NCI-H146 treated with DMSO at 0.1 percent for 48 hours (cell line): ENCODE results near the gene CPT1B.
"Not testable (repeated sequence)": the region's sequence is repeated elsewhere in the genome, so short reads cannot be mapped to it uniquely, and the experiment has no call there.

Experiments
- DNase-seq: peaks from one replicate; lab custom pipeline; 2025; ENCODE audit not compliant: unreplicated experiment; lab: John Stamatoyannopoulos, UW

The CPT1B gene

GRCh38 chr22:50547263-50547985 lies 30.8 kb downstream of the CPT1B start:
- DNase-seq, result no peak

GRCh38 chr22:50546326-50547262 lies 31.6 kb downstream of the CPT1B start:
- DNase-seq, result no peak

GRCh38 chr22:50545522-50546325 lies 32.5 kb downstream of the CPT1B start, which contains the start of gene KLHDC7B:
Gene KLHDC7B (plus strand): TSS chr22:50545899. CDS start chr22:50546244, 345 bp downstream.
- no peak for DNase-seq

- no peak for DNase-seq
These were observed 33.4 kb downstream of the CPT1B start for GRCh38 chr22:50544746-50545253.

GRCh38 chr22:50544078-50544745 lies 34.0 kb downstream of the CPT1B start:
- DNase-seq, result peak; percentile 16

GRCh38 chr22:50542416-50542927 lies 35.8 kb downstream of the CPT1B start:
- DNase-seq, result no peak

GRCh38 chr22:50541667-50542026 lies 36.6 kb downstream of the CPT1B start:
- not testable (repeated sequence) for DNase-seq

- no peak for DNase-seq
These were observed 37.8 kb downstream of the CPT1B start for GRCh38 chr22:50540381-50540780.

- DNase-seq, result no peak
These were observed 40.5 kb downstream of the CPT1B start for GRCh38 chr22:50537765-50538164.

GRCh38 chr22:50536226-50536625 lies 42.0 kb downstream of the CPT1B start:
- no peak for DNase-seq

GRCh38 chr22:50535113-50535512 lies 43.1 kb downstream of the CPT1B start:
- DNase-seq, result no peak

GRCh38 chr22:50533856-50534711 lies 44.1 kb downstream of the CPT1B start:
- DNase-seq, result not testable (repeated sequence)

GRCh38 chr22:50532824-50533796 lies 45.1 kb downstream of the CPT1B start:
- DNase-seq, result no peak

GRCh38 chr22:50531962-50532674 lies 46.1 kb downstream of the CPT1B start:
- no peak for DNase-seq

GRCh38 chr22:50531546-50531961 lies 46.7 kb downstream of the CPT1B start:
- DNase-seq, result no peak

- DNase-seq, result no peak
These were observed 47.2 kb downstream of the CPT1B start for GRCh38 chr22:50530877-50531545.

- DNase-seq, result no peak
These were observed 47.7 kb downstream of the CPT1B start for GRCh38 chr22:50530580-50530876.
